Measurements from ENCODE around the gene SYCP2L. TPM values are rescaled to one million over a fixed set of nuclear protein-coding genes. Genes with fewer than 3 reads are reported as not detected.

Gene SYCP2L
- total and polyA plus RNA-seq, 2 donors from 2014 or later: 1.0 to 1.5 TPM

DNA sequence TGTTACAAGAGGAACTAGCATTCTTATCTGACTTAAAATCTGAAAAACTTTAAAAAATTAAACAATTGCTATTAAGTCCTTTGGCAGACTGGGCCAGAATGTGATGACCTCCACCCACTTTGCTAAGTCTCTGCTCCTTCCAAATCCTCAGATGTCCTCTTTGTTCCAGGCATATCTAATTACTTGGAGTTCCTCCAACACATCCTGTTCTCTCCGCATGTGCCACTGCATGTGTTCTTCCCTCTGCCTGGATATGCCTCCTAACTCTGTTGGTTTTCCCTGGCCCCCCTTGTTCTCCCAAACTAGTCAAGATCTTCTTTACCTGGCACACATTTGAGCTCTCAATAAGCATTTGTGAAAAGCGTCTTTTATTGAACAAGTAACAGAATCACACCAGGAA is 134.2 kb downstream of the SYCP2L start:
- Histone ChIP-seq H3K27ac (ENCODE audit: low read depth in 2 of 2, low read length in 2 of 2) (no peak overlapping the region), H3K4me1 (ENCODE audit: control insufficient read depth in 2 of 3, insufficient read depth in 2 of 3, low read depth in 1 of 3, low read length in 3 of 3) (no peaks in the 10 kb centered on the region), H3K36me3 (ENCODE audit: control insufficient read depth in 2 of 3, insufficient read depth in 3 of 3, low read length in 3 of 3) (no peaks in the 10 kb centered on the region), H3K4me3 (ENCODE audit: low read length in 3 of 3) (no peak overlapping the region), H3K9me3 (ENCODE audit: control insufficient read depth in 2 of 3, insufficient read depth in 1 of 3, low read length in 3 of 3) (no peaks in the 10 kb centered on the region), H3K27me3 (ENCODE audit: control insufficient read depth, insufficient read depth, low read length) (no peaks in the 10 kb centered on the region), H3K9ac (ENCODE audit: low read length in 3 of 3) (no peak overlapping the region)
- intact Hi-C loops (cut with DNase I): no loop called here
- DNase-seq (no peak), FAIRE-seq (no peak)
- TF ChIP-seq, protein P1, sequence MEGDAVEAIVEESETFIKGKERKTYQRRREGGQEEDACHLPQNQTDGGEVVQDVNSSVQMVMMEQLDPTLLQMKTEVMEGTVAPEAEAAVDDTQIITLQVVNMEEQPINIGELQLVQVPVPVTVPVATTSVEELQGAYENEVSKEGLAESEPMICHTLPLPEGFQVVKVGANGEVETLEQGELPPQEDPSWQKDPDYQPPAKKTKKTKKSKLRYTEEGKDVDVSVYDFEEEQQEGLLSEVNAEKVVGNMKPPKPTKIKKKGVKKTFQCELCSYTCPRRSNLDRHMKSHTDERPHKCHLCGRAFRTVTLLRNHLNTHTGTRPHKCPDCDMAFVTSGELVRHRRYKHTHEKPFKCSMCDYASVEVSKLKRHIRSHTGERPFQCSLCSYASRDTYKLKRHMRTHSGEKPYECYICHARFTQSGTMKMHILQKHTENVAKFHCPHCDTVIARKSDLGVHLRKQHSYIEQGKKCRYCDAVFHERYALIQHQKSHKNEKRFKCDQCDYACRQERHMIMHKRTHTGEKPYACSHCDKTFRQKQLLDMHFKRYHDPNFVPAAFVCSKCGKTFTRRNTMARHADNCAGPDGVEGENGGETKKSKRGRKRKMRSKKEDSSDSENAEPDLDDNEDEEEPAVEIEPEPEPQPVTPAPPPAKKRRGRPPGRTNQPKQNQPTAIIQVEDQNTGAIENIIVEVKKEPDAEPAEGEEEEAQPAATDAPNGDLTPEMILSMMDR (IDR thresholded peaks at IDR 0.05; ENCODE audit: borderline replicate concordance, extremely low read depth, insufficient read depth): no peak

DNA sequence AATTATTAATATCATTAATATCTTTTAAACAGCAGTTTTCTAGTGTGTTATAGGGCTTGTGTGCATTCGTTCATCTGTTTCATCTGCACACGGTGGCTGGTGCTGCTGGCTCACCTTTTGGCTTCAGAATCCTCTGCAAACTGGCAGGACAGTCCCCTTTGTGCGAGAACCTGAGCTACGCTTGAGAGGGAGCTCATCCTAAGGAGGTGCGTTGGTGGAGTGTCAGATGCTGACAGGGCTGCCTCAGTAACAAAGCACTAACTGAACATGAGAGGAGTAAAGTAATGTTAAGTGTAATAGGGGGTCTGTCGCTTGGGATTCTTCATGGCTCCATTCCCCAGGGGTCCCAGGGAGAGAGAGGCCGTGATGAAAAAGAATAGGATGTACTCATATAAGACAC is 134.9 kb downstream of the SYCP2L start:
- Histone ChIP-seq H3K4me1 (ENCODE audit: control insufficient read depth in 2 of 3, insufficient read depth in 2 of 3, low read depth in 1 of 3, low read length in 3 of 3) (no peaks in the 10 kb centered on the region), H3K9ac (ENCODE audit: low read length in 3 of 3) (no peak overlapping the region), H3K27ac (ENCODE audit: low read depth in 2 of 2, low read length in 2 of 2) (no peak overlapping the region), H3K9me3 (ENCODE audit: control insufficient read depth in 2 of 3, insufficient read depth in 1 of 3, low read length in 3 of 3) (no peaks in the 10 kb centered on the region), H3K36me3 (ENCODE audit: control insufficient read depth in 2 of 3, insufficient read depth in 3 of 3, low read length in 3 of 3) (no peaks in the 10 kb centered on the region), H3K4me3 (ENCODE audit: low read length in 3 of 3) (no peak overlapping the region), H3K27me3 (ENCODE audit: control insufficient read depth, insufficient read depth, low read length) (no peaks in the 10 kb centered on the region)
- DNase-seq (no peak), FAIRE-seq (no peak)
- intact Hi-C loops (cut with DNase I): no loop called here
- TF ChIP-seq, protein P1 (IDR thresholded peaks at IDR 0.05; ENCODE audit: borderline replicate concordance, extremely low read depth, insufficient read depth): no peak

DNA sequence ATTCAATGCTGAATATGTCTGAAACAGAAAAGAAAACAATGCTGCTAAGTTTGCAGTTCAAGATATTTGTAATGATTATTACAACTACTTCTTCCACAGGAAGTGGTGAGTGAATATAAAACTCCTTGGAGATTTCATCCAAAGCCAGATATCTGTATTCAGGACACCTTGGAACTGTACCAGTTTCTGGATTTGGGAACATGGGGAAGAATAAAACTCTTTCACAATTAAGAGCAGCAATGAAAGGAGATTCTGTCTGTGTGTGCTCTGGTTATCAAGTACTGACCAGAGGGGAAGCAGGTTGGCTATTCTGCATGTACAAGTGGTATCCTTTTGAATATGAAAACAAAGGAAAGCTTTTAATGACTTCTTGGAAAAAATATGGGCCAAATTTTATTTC is 136.2 kb downstream of the SYCP2L start:
- no peak overlapping the region for H3K27ac ChIP-seq (ENCODE audit: low read depth in 2 of 2, low read length in 2 of 2)

More for the DNA sequence above, 136.2 kb downstream of the SYCP2L start:
- no peaks in the 10 kb centered on the region for H3K27me3 ChIP-seq (ENCODE audit: control insufficient read depth, insufficient read depth, low read length)
- FAIRE-seq (no peak), DNase-seq (no peak)
- no peak overlapping the region for H3K4me3 ChIP-seq (ENCODE audit: low read length in 3 of 3)
- H3K9me3 ChIP-seq (ENCODE audit: control insufficient read depth in 2 of 3, insufficient read depth in 1 of 3, low read length in 3 of 3): no peaks in the 10 kb centered on the region
- H3K9ac ChIP-seq (ENCODE audit: low read length in 3 of 3): no peak overlapping the region
- intact Hi-C loops (cut with DNase I): no loop called here
- no peaks in the 10 kb centered on the region for H3K4me1 ChIP-seq (ENCODE audit: control insufficient read depth in 2 of 3, insufficient read depth in 2 of 3, low read depth in 1 of 3, low read length in 3 of 3)
- H3K36me3 ChIP-seq (ENCODE audit: control insufficient read depth in 2 of 3, insufficient read depth in 3 of 3, low read length in 3 of 3): no peaks in the 10 kb centered on the region
- TF ChIP-seq, protein P1 (IDR thresholded peaks at IDR 0.05; ENCODE audit: borderline replicate concordance, extremely low read depth, insufficient read depth): no peak

Other genes with a start within 250 kb of the SYCP2L start
- 1.5 TPM for gene C6orf52, start 192.4 kb upstream of the SYCP2L start, total RNA-seq
- gene C6orf52, start 192.4 kb upstream of the SYCP2L start, polyA plus RNA-seq (ENCODE audit: insufficient read depth, low read depth, low replicate concordance): 3.8 TPM
- 11.2 TPM for gene PAK1IP1, start 192.1 kb upstream of the SYCP2L start, total RNA-seq
- gene PAK1IP1, start 192.1 kb upstream of the SYCP2L start, polyA plus RNA-seq (ENCODE audit: insufficient read depth, low read depth, low replicate concordance): 11.6 TPM
- 118 TPM for gene TMEM14C, start 164.0 kb upstream of the SYCP2L start, total RNA-seq
- gene TMEM14C, start 164.0 kb upstream of the SYCP2L start, polyA plus RNA-seq (ENCODE audit: insufficient read depth, low read depth, low replicate concordance): 210 TPM
- 82.5 TPM for gene TMEM14B, start 139.2 kb upstream of the SYCP2L start, total RNA-seq
- gene TMEM14B, start 139.2 kb upstream of the SYCP2L start, polyA plus RNA-seq (ENCODE audit: insufficient read depth, low read depth, low replicate concordance): 147 TPM
- 0.66 TPM for gene MAK, start 48.5 kb upstream of the SYCP2L start, total RNA-seq
- not detected for gene MAK, start 48.5 kb upstream of the SYCP2L start, polyA plus RNA-seq (ENCODE audit: insufficient read depth, low read depth, low replicate concordance)
- not detected for gene GCM2, start 5.0 kb upstream of the SYCP2L start, total RNA-seq
- gene GCM2, start 5.0 kb upstream of the SYCP2L start, polyA plus RNA-seq (ENCODE audit: insufficient read depth, low read depth, low replicate concordance): not detected
- 0.79 TPM for gene ELOVL2, start 157.3 kb downstream of the SYCP2L start, total RNA-seq
- gene ELOVL2, start 157.3 kb downstream of the SYCP2L start, polyA plus RNA-seq (ENCODE audit: insufficient read depth, low read depth, low replicate concordance): not detected
- 6.6 TPM for gene SMIM13, start 206.8 kb downstream of the SYCP2L start, total RNA-seq
- 4.0 TPM for gene SMIM13, start 206.8 kb downstream of the SYCP2L start, polyA plus RNA-seq (ENCODE audit: insufficient read depth, low read depth, low replicate concordance)
- gene ERVFRD-1, start 224.7 kb downstream of the SYCP2L start, total RNA-seq: 0.57 TPM
- gene ERVFRD-1, start 224.7 kb downstream of the SYCP2L start, polyA plus RNA-seq (ENCODE audit: insufficient read depth, low read depth, low replicate concordance): 0.24 TPM